ENCODE measurements around the gene ZNF862.

ZNF862 gene

GRCh38 chr7:149838224-149838991, at the start of gene ZNF862:
ZNF862 (plus strand) TSS chr7:149838375; CDS start chr7:149838612, 237 bp downstream.
- TF ChIP-seq SNAI2 (CRISPR knock-in tag; IDR thresholded peaks at IDR 0.05), result no peak
- peak; percentile 21; the same call in 1 of the 2 replicates for TF ChIP-seq ZC3H10 (CRISPR knock-in tag; IDR thresholded peaks at IDR 0.05)
- TF ChIP-seq PATZ1 (CRISPR knock-in tag; IDR thresholded peaks at IDR 0.05; ENCODE audit: borderline replicate concordance), result peak; percentile 40; the same call in 1 of the 2 replicates
- TF ChIP-seq, protein P1, sequence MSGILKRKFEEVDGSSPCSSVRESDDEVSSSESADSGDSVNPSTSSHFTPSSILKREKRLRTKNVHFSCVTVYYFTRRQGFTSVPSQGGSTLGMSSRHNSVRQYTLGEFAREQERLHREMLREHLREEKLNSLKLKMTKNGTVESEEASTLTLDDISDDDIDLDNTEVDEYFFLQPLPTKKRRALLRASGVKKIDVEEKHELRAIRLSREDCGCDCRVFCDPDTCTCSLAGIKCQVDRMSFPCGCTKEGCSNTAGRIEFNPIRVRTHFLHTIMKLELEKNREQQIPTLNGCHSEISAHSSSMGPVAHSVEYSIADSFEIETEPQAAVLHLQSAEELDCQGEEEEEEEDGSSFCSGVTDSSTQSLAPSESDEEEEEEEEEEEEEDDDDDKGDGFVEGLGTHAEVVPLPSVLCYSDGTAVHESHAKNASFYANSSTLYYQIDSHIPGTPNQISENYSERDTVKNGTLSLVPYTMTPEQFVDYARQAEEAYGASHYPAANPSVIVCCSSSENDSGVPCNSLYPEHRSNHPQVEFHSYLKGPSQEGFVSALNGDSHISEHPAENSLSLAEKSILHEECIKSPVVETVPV (CRISPR knock-in tag; IDR thresholded peaks at IDR 0.05), result no peak
- TF ChIP-seq ARNTL (CRISPR knock-in tag; IDR thresholded peaks at IDR 0.05; ENCODE audit: borderline replicate concordance, low read depth), result no peak
- TF ChIP-seq TOX (CRISPR knock-in tag; IDR thresholded peaks at IDR 0.05; ENCODE audit: borderline replicate concordance), result no peak
- peak; percentile 66; the same call in 1 of the 2 replicates for TF ChIP-seq ZFP3 (CRISPR knock-in tag; IDR thresholded peaks at IDR 0.05)
- TF ChIP-seq GLIS3 (CRISPR knock-in tag; IDR thresholded peaks at IDR 0.05), result no peak
- TF ChIP-seq CREB5 (CRISPR knock-in tag; IDR thresholded peaks at IDR 0.05; ENCODE audit: low read depth), result no peak
- 0 out of 2 replicates have a peak, but pooled peaks have one; percentile 27 for TF ChIP-seq TSHZ2 (CRISPR knock-in tag; IDR thresholded peaks at IDR 0.05)
- no peak for TF ChIP-seq ZNF70 (CRISPR knock-in tag; IDR thresholded peaks at IDR 0.05)
- no peak for TF ChIP-seq BACH2 (CRISPR knock-in tag; IDR thresholded peaks at IDR 0.05; ENCODE audit: borderline replicate concordance)
- TF ChIP-seq OSR1 (CRISPR knock-in tag; IDR thresholded peaks at IDR 0.05), result no peak
- TF ChIP-seq, protein P2, sequence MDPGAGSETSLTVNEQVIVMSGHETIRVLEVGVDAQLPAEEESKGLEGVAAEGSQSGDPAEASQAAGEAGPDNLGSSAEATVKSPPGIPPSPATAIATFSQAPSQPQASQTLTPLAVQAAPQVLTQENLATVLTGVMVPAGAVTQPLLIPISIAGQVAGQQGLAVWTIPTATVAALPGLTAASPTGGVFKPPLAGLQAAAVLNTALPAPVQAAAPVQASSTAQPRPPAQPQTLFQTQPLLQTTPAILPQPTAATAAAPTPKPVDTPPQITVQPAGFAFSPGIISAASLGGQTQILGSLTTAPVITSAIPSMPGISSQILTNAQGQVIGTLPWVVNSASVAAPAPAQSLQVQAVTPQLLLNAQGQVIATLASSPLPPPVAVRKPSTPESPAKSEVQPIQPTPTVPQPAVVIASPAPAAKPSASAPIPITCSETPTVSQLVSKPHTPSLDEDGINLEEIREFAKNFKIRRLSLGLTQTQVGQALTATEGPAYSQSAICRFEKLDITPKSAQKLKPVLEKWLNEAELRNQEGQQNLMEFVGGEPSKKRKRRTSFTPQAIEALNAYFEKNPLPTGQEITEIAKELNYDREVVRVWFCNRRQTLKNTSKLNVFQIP (CRISPR knock-in tag; IDR thresholded peaks at IDR 0.05; ENCODE audit: borderline replicate concordance, low read depth), result no peak
- TF ChIP-seq RARB (CRISPR knock-in tag; IDR thresholded peaks at IDR 0.05), result no peak
- TF ChIP-seq ZNF8 (CRISPR knock-in tag; IDR thresholded peaks at IDR 0.05), result no peak
- no peak for TF ChIP-seq ZFP30 (CRISPR knock-in tag; IDR thresholded peaks at IDR 0.05)
- no peak for TF ChIP-seq PPARA (CRISPR knock-in tag; IDR thresholded peaks at IDR 0.05; ENCODE audit: borderline replicate concordance)
- 0 out of 2 replicates have a peak, but pooled peaks have one; percentile 30 for TF ChIP-seq CSDC2 (CRISPR knock-in tag; IDR thresholded peaks at IDR 0.05)
- TF ChIP-seq ISL1 (CRISPR knock-in tag; IDR thresholded peaks at IDR 0.05), result no peak
- no peak for TF ChIP-seq TCF4 (CRISPR knock-in tag; IDR thresholded peaks at IDR 0.05; ENCODE audit: borderline replicate concordance)
- TF ChIP-seq ZNF565 (CRISPR knock-in tag; conservative IDR thresholded peaks at IDR 0.05; ENCODE audit: low read depth), result no peak
- ATAC-seq, result peak; percentile 98

DNA sequence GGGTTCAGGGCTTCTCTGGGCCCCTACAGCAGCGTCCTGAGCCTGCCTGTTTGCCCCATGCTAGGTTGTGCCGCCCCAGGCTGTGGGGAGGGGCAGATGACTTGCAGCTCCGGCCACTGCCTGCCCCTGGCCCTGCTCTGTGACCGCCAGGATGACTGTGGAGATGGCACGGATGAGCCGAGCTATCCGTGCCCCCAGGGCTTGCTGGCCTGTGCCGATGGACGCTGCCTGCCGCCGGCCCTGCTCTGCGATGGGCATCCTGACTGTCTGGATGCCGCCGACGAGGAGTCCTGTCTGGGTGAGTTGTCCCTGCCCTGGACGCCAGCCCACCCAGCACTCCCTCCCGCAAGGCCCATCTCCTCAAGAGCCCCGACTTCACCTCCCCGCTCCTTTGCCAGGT, 49.1 kb upstream of the ZNF862 start:
- TF ChIP-seq CSDC2 (CRISPR knock-in tag; IDR thresholded peaks at IDR 0.05), result no peak
- peak; percentile 3; the same call in 1 of the 3 replicates for ATAC-seq

Data from SK-N-SH treated with all-trans-retinoic acid at 6 μM for 48 hours (cell line).